GM12801 (cell line): ENCODE measurements around the gene AP2S1.

Source experiments
- TF ChIP-seq, protein P1 (sequence below): IDR thresholded peaks from one replicate; pipeline ENCODE4 v1.5.1; 2011; ENCODE audit warnings: control low read depth; ENCODE audit not compliant: insufficient read length; ENCODE audit errors: extremely low read depth

Gene AP2S1

DNA sequence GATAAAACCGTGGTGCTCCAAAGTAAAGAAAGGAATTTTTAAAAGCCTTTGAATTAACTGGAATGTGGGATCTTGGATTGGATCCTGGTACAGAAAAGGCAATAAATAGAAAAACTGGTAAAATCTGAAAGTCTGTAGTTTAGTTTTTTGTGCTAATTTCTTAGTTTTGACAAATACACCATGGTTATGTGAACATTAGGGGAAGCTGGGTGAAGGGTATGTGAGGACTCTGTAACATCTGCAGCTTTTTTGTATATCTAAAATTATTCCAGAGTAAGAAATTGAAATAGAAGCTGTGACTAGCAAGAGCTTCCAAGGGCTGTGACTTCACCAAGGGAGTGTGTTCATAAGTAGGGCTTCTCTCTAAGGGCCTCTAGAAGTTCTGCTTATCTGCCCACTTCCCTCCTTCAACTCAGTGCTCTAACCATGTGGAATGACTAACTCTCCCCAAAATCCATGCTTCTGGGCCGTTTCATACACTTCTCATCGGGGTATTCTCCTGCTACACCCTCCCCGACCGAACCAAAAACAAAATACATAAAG, 36.7 kb upstream of the AP2S1 start:
- TF ChIP-seq, protein P1, sequence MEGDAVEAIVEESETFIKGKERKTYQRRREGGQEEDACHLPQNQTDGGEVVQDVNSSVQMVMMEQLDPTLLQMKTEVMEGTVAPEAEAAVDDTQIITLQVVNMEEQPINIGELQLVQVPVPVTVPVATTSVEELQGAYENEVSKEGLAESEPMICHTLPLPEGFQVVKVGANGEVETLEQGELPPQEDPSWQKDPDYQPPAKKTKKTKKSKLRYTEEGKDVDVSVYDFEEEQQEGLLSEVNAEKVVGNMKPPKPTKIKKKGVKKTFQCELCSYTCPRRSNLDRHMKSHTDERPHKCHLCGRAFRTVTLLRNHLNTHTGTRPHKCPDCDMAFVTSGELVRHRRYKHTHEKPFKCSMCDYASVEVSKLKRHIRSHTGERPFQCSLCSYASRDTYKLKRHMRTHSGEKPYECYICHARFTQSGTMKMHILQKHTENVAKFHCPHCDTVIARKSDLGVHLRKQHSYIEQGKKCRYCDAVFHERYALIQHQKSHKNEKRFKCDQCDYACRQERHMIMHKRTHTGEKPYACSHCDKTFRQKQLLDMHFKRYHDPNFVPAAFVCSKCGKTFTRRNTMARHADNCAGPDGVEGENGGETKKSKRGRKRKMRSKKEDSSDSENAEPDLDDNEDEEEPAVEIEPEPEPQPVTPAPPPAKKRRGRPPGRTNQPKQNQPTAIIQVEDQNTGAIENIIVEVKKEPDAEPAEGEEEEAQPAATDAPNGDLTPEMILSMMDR: no peak

DNA sequence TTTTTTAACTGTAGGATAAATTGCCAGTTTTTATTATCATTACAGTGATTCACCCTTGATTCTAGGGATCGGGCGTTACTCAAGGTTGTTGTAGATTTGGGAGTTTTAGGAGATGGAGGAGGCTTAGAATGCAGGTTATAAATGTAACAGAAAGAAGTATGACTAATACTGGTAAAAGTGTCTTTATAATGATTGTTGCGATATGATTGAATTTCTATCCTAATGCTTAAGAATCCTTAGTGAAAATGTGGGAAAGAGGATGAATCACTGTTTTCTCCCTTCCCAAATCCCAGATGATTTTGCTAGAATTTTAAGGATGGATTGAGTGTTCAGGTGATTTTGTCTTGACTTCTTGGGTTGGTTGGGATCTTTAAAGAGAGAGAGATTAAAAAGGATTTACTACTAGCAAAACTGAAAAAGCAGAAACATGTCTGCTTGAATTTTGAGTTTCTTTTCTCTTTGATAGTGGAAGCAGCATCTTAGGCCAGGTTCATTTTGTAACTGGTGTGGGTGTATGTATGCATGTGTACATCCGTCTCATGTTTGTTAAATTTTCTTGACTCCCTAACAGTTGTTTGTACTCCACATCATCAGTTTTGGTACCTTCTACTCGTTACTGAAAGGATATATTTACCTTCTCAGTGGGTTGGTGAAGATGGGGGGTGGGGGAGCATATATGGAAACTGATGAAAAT, 36.0 kb upstream of the AP2S1 start:
- TF ChIP-seq, protein P1: no peak

DNA sequence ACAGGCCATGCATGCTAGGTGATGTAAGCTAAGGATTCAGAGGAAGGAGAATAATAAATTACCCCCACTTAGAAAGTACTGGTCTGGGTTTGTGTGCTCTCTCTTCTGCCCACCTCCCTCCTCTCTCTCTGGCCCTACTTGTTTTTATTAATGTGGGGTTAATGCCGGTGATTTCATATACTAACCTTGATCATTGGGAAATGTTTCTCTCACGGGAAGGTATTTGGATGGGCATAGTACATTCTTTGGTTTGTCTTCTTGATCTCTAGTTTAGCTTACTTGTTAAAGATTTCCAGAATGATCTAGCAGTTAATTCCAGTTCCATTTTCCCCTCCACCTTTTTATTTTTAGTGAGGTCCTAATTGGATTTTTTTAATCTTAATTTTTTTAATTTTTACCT, 34.8 kb upstream of the AP2S1 start:
- TF ChIP-seq, protein P1: no peak

DNA sequence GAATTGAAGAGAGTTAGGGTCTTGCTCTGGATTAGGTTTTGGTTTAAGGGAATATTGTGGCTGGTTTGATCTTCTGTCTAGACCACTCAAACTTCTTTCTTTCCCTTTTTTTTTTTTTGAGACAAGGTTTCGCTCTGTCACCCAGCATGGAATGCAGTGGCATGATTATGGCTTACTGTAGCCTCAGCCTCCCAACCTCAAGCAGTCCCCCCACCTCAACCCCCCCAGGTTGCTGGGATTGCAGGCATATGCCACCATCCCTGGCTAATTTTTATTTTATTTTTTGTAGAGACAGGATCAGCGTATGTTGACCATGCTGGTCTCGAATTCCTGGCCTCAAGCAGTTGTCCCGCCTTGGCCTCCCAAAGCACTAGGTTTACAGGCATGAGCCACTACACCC, 31.4 kb upstream of the AP2S1 start:
- TF ChIP-seq, protein P1: no peak

DNA sequence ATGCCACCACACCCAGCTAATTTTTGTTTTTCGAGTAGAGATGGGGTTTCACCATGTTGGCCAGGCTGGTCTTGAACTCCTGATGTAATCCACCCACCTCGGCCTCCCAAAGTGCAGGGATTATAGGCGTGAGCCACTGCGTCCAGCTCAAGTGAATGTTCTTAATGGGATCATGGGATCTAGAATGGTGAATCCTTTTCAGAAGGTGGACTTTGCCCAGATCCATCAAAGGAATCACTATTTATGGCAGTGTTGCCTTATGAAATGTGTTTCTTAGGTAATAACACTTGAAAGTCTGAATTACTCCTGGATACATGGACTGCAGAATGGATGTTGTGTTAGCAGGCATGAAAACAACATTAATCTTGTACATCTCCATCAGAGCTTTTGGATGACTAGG, 30.4 kb upstream of the AP2S1 start:
- TF ChIP-seq, protein P1: no peak

DNA sequence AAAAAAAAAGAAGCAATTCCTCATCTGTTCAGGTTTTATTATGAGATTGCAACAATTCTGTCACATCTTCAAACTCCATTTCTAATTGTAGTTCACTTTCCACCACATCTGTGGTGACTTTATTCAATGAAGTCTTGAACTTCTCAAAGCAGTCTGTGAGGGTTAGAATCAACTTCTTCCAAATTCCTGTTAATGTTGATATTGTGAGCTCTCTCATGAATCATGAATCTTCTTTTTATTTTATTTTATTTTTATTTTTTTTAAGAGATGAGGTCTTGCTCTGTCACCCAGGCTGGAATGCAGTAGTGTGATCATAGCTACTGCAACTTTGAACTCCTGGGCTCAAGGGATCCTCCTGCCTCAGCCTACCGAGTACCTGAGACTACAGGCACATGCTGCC, 29.8 kb upstream of the AP2S1 start:
- TF ChIP-seq, protein P1: no peak

DNA sequence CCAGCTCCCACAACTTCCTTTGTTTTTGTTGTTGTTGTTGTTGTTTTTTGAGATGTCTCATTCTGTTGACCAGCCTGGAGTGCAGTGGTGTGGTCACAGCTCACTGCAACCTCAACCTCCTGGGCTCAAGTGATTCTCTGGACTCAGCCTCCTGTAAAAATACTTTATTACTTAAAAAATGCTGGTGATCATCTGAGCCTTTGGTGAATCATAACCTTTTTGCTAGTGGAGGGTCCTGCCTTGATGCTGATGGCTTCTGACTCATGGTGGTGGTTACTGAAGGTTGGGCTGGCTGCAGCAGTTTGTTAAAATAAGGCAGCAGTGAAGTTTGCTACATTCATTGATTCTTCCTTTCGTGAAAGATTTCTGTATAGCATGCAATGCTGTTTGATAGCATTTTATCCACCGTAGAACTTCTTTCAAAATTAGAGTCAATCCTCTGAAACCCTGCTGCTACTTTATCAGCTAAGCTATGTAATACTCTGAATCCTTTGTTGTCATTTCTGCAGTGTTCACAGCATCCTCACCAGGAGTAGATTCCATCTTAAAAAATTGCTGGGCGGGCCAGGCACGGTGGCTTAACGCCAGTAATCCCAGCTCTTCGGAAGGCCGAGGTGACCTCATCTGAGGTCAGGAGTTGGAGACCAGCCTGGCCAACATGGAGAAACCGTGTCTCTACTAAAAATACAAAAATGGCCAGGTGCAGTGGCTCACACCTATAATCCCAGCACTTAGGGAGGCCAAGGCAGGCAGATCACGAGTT, 28.1 kb upstream of the AP2S1 start:
- TF ChIP-seq, protein P1: no peak
